ENCODE data around the gene NID1. TPM values are rescaled to one million over a fixed set of nuclear protein-coding genes. Genes with fewer than 3 reads are reported as not detected.

The NID1 gene
- total RNA-seq, 1 donor: 68.1 TPM

GRCh38 chr1:235989105-235989504 is 75.8 kb downstream of the NID1 start:
- H3K4me3 ChIP-seq (ENCODE audit: low read depth, low read length): no peak overlapping the region
- TF ChIP-seq CTCF (IDR thresholded peaks at IDR 0.05; ENCODE audit: insufficient read depth, low read length): no peak
- DNase-seq (ENCODE audit: low read depth): no peak

- DNase-seq (ENCODE audit: low read depth): no peak
Measured at GRCh38 chr1:235986869-235987268, 78.0 kb downstream of the NID1 start.

GRCh38 chr1:235984041-235984825 is 80.7 kb downstream of the NID1 start:
- peak; percentile 91 for DNase-seq (ENCODE audit: low read depth)
- TF ChIP-seq CTCF (IDR thresholded peaks at IDR 0.05; ENCODE audit: insufficient read depth, low read length): no peak
- H3K4me3 ChIP-seq (ENCODE audit: low read depth, low read length): no peak overlapping the region

More at GRCh38 chr1:235986869-235987268, 78.0 kb downstream of the NID1 start:
- no peak overlapping the region for H3K4me3 ChIP-seq (ENCODE audit: low read depth, low read length)
- no peak for TF ChIP-seq CTCF (IDR thresholded peaks at IDR 0.05; ENCODE audit: insufficient read depth, low read length)

- H3K4me3 ChIP-seq (ENCODE audit: low read depth, low read length): no peak overlapping the region
- no peak for DNase-seq (ENCODE audit: low read depth)
- TF ChIP-seq CTCF (IDR thresholded peaks at IDR 0.05; ENCODE audit: insufficient read depth, low read length): no peak
Measured at GRCh38 chr1:235980976-235981375, 83.9 kb downstream of the NID1 start.

- no peak overlapping the region for H3K4me3 ChIP-seq (ENCODE audit: low read depth, low read length)
- DNase-seq (ENCODE audit: low read depth): no peak
- TF ChIP-seq CTCF (IDR thresholded peaks at IDR 0.05; ENCODE audit: insufficient read depth, low read length): no peak
Measured at GRCh38 chr1:235979716-235980333, 85.1 kb downstream of the NID1 start.

GRCh38 chr1:235979176-235979575 is 85.7 kb downstream of the NID1 start:
- DNase-seq (ENCODE audit: low read depth): no peak
- no peak overlapping the region for H3K4me3 ChIP-seq (ENCODE audit: low read depth, low read length)
- TF ChIP-seq CTCF (IDR thresholded peaks at IDR 0.05; ENCODE audit: insufficient read depth, low read length): no peak

Measured in fibroblast of the aortic adventitia (primary cell).